Middle frontal gyrus (tissue), 1 donor: Measurements from ENCODE around the gene ACAA2.

Experiments used
- DNase-seq: peaks from one replicate; pipeline ENCODE4 v3.0.0-alpha.2; 2015; ENCODE audit warnings: low spot score; ENCODE audit errors: extremely low spot score

The ACAA2 gene

GRCh38 chr18:49768051-49768391 is 45.3 kb downstream of the ACAA2 start:
- DNase-seq, result no peak

- DNase-seq, result no peak
Measured at GRCh38 chr18:49767111-49768050, 46.0 kb downstream of the ACAA2 start.

GRCh38 chr18:49766646-49767045 is 46.7 kb downstream of the ACAA2 start:
- no peak for DNase-seq

GRCh38 chr18:49764032-49764431 is 49.3 kb downstream of the ACAA2 start:
- DNase-seq, result no peak

GRCh38 chr18:49763590-49763989 is 49.7 kb downstream of the ACAA2 start:
- DNase-seq, result no peak

GRCh38 chr18:49762191-49763077 is 50.9 kb downstream of the ACAA2 start:
- DNase-seq, result no peak

GRCh38 chr18:49761771-49762170 is 51.6 kb downstream of the ACAA2 start:
- DNase-seq, result no peak

GRCh38 chr18:49758263-49758610 is 55.1 kb downstream of the ACAA2 start:
- no peak for DNase-seq

- no peak for DNase-seq
Measured at GRCh38 chr18:49757513-49758262, 55.6 kb downstream of the ACAA2 start.

GRCh38 chr18:49756671-49757362 is 56.5 kb downstream of the ACAA2 start:
- no peak for DNase-seq

- DNase-seq, result no peak
Measured at GRCh38 chr18:49756135-49756534, 57.2 kb downstream of the ACAA2 start.

- DNase-seq, result no peak
Measured at GRCh38 chr18:49755489-49755888, 57.8 kb downstream of the ACAA2 start.

- no peak for DNase-seq
Measured at GRCh38 chr18:49754866-49755265, 58.5 kb downstream of the ACAA2 start.

- no peak for DNase-seq
Measured at GRCh38 chr18:49753643-49754042, 59.7 kb downstream of the ACAA2 start.

GRCh38 chr18:49752095-49752457 is 61.3 kb downstream of the ACAA2 start:
- no peak for DNase-seq

GRCh38 chr18:49751427-49752094 is 61.8 kb downstream of the ACAA2 start:
- DNase-seq, result no peak

- no peak for DNase-seq
Measured at GRCh38 chr18:49749563-49749962, 63.8 kb downstream of the ACAA2 start.

- no peak for DNase-seq
Measured at GRCh38 chr18:49747876-49748275, 65.5 kb downstream of the ACAA2 start.

GRCh38 chr18:49745045-49746014 is 68.0 kb downstream of the ACAA2 start:
- DNase-seq, result no peak
